Epithelial cell of proximal tubule (primary cell): ENCODE results near the gene ZNF524. TPM values are rescaled to one million over a fixed set of nuclear protein-coding genes. Genes with fewer than 3 reads are reported as not detected.

Experiments used
- DNase-seq: peaks from one replicate; pipeline ENCODE4 v3.0.0-alpha.2; 2011; ENCODE audit warnings: low read depth
- H3K4me3 ChIP-seq: 2 replicates; pipeline ENCODE4 v1.5.1; 2011; ENCODE audit warnings: low read depth, mild to moderate bottlenecking, low read length
- CTCF ChIP-seq: conservative IDR thresholded peaks from 2 replicates; pipeline ENCODE4 v1.5.1; 2012; ENCODE audit warnings: low read depth, mild to moderate bottlenecking, low read length
- total RNA-seq: library from RNA; depleted of rRNA; stranded (reverse); fragments of >200 nt; gene quantifications from 2 replicates; pipeline ENCODE4 v1.2.3, GENCODE V29; 2015

Gene ZNF524
- total RNA-seq, 1 donor from 2014 or later: 18.0 TPM

DNA sequence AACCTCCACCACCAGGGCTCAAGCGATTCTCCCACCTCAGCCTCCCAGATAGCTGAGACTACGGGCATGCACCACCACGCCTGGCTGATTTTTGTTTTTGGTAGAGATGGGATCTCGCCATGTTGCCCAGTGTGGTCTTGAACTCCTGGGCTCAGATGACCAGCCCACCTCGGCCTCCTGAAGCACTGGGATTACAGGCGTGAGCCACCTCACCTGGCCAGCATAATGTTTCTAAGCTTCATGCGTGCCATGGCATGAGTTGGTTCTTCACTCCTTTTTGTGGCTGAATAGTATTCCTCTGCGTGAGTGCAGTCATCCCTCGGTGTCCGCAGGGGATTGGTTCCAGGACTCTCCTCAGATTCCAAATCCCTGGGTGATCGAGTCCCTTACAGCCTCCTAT lies 15.2 kb upstream of the ZNF524 start:
- no peak for DNase-seq
- no peak for TF ChIP-seq CTCF
- H3K4me3 ChIP-seq: no peak overlapping the region

DNA sequence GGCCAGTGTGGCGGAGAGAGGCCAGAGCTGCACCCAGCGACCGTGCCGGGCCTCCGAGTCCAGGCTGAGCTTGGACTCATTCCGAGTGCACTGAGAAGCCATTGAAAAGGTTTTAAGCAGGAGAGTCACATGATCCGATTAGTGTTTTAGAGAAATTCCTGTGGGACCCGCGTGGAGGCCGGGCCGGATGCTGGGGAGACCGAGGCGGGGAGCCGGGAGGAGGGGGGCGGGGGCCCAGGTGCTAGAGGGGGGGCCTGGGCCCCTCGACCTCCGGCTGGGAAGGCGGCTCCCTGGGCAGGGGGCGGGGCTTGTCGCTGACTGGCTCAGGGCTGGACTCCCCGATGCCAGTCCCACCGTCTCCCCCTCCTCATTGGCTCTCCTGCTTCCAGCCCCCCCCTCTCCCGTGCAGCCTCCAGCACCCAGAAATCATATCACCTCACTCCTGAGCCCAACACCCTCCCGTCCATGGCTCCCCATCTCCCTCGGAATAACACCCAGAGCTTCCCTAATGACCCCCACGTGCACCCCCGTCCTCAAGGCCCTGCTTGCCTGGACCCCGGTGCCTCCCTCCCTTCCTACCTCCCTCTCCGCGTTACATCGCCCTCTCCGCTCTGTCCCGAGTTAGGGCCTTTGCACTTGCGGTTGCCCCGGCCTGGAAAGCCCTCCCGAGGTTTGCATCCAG lies 14.3 kb upstream of the ZNF524 start:
- TF ChIP-seq CTCF: no peak
- DNase-seq: no peak
- peak overlapping the region; percentile 48 for H3K4me3 ChIP-seq

DNA sequence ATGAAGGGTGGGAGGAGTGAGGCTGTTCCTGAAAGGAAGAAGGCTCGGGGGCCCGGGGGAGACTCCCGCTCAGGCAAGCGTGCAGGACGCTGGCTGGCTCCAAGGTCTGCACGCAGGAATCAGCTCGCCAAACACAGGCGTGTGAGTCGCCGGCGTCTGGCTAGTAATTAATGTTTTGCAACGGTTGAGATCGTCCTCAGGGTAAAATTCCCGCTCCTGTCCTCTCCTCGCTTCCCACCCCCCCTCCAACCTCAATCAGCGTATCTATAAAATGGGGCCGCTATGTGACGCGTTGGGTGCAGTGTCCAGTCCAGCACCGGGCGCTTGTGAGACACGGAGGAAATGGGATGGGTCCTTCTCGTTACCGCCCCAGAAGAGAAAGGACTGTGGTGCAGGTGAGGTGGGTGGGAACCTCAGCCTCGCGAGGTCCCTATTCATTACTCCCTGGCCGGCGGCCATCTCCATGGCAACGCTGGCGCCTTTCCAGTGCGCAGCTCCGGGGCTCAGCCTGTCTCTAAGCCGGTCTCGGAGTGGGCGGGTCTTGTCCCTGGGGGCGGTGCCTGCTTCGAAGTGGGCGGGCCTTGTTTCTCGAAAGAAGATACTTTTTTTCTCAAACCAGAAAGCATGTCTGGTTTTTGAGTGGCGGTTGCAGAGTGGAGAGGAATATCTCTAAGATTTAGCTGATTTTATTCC lies 13.0 kb upstream of the ZNF524 start:
- peak overlapping the region; percentile 54 for H3K4me3 ChIP-seq
- no peak for TF ChIP-seq CTCF
- peak; percentile 68 for DNase-seq

DNA sequence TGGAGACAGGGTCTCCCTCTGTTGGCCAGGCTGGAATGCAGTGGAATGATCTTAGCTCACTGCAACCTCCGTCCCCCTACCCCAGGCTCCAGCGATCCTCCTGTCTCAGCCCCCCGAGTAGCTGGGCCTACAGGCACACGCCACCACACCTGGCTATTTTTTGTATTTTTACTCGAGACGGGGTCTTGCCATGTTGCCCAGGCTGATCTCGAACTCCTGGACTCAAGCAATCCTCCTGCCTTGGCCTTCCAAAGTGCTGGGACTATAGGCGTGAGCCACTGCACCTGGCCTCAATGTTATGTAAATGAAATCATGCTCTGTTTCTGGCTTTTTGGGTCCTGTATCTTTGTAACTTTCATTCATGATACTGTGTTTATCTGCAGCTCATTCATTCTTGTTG lies 11.3 kb upstream of the ZNF524 start:
- H3K4me3 ChIP-seq: no peak overlapping the region
- DNase-seq: no peak
- no peak for TF ChIP-seq CTCF

DNA sequence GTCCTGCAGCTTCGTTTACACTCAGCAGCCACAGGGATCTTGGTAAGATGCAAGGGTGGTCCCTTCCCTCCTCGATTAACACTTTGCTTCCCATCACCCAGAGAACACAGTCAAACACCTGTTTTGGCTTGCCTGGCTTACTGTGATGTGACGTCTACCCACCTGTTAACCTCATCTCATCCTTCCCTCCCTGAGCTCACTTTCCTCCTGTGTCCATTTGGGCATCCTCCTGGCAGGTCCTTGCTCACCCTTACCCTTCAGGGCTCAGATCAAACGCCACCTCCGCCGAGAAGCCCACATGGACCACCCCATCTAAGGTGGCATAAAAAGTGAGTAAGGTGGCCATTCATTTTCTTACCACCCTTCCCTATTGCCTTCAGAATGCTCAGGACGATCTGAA lies 10.0 kb upstream of the ZNF524 start:
- H3K4me3 ChIP-seq: no peak overlapping the region
- no peak for TF ChIP-seq CTCF
- DNase-seq: no peak

DNA sequence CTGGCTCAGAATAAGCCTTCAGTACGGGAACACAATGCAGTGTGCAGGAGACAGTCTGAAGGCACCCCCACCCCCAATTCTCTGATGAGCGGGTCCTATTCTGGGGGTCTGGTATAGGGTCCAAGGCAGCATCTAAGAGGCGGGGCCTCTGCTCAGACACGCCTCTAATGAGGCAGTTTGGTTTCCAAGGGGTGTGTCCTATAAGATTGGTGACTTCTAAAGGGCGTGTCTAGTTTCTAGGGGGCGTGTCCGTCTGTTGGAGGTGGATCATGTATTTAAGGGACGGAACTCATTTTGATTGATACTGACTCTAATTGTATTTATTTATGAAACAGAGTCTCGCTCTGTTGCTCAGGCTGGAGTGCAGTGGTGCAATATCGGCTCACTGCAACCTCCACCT lies 9.5 kb upstream of the ZNF524 start:
- no peak for DNase-seq
- no peak overlapping the region for H3K4me3 ChIP-seq
- TF ChIP-seq CTCF: no peak

- H3K4me3 ChIP-seq: no peak overlapping the region
- TF ChIP-seq CTCF: no peak
- no peak for DNase-seq
Measured at GRCh38 chr19:55591555-55591954, 8.5 kb upstream of the ZNF524 start.
